ENCODE results near the gene BAD. TPM values are rescaled to one million over a fixed set of nuclear protein-coding genes. Genes with fewer than 3 reads are reported as not detected.
A peak's percentile ranks its signal among the peaks of the same experiment; 100 is the strongest.

BAD gene
- total RNA-seq, 1 experiment from 2014 or later, result 67.4 TPM

DNA sequence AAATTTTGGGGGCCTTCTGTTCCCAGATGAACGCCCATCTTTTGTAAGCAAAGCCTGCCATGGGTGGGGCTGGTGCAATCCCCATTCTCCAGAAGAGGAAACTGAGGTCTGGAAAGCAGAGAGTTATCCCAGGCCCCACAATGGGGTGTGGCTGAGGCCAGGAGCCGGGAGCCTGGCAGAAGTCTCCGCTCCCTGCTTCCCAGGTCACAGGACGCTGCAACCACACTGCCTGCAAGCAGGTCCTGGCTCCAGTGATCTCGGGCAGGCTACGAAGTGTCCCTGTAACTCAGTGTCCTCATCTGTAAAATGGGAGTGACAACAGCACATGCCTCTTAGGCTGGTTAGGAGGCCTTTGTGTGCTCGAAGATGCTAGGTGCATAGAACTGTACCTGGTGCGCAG is 31.4 kb downstream of the BAD start:
- no peak for DNase-seq (ENCODE audit: unreplicated experiment)
- Mint-ChIP-seq H3K4me3 (ENCODE audit: unreplicated experiment) (no peak overlapping the region), H3K36me3 (ENCODE audit: insufficient read depth, unreplicated experiment) (peaks cover 5% of the 10 kb centered on the region), H3K9me3 (ENCODE audit: unreplicated experiment) (no peaks in the 10 kb centered on the region), H3K27ac (ENCODE audit: low read depth, unreplicated experiment) (no peak overlapping the region), H3K4me1 (ENCODE audit: insufficient read depth, unreplicated experiment) (peaks cover 6% of the 10 kb centered on the region), H3K27me3 (ENCODE audit: insufficient read depth, unreplicated experiment) (no peaks in the 10 kb centered on the region)
- intact Hi-C loops (cut with micrococcal nuclease), result loop anchor here (2.0 to 5.0 kb wide), 4 partner anchors 34 to 104 kb away; partner anchors contain the start of genes CATSPERZ, GPR137 and RPS6KA4
- TF ChIP-seq, protein P1, sequence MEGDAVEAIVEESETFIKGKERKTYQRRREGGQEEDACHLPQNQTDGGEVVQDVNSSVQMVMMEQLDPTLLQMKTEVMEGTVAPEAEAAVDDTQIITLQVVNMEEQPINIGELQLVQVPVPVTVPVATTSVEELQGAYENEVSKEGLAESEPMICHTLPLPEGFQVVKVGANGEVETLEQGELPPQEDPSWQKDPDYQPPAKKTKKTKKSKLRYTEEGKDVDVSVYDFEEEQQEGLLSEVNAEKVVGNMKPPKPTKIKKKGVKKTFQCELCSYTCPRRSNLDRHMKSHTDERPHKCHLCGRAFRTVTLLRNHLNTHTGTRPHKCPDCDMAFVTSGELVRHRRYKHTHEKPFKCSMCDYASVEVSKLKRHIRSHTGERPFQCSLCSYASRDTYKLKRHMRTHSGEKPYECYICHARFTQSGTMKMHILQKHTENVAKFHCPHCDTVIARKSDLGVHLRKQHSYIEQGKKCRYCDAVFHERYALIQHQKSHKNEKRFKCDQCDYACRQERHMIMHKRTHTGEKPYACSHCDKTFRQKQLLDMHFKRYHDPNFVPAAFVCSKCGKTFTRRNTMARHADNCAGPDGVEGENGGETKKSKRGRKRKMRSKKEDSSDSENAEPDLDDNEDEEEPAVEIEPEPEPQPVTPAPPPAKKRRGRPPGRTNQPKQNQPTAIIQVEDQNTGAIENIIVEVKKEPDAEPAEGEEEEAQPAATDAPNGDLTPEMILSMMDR (IDR thresholded peaks at IDR 0.05; ENCODE audit: unreplicated experiment), result no peak
- ChIA-PET POLR2A (interaction anchor here (0.8 to 2.5 kb wide), 5 partner anchors 14 to 52 kb away, joined by 5 to 53 read pairs (median 8); partner anchors contain the start of genes BAD, ESRRA and GPR137), CTCF (interaction anchor here (0.6 to 4.5 kb wide), 4 partner anchors 12 to 99 kb away, joined by 3 to 65 read pairs (median 20); partner anchors contain the start of gene CATSPERZ)
- BruUV-seq (replicated peaks), result no TSS peak

DNA sequence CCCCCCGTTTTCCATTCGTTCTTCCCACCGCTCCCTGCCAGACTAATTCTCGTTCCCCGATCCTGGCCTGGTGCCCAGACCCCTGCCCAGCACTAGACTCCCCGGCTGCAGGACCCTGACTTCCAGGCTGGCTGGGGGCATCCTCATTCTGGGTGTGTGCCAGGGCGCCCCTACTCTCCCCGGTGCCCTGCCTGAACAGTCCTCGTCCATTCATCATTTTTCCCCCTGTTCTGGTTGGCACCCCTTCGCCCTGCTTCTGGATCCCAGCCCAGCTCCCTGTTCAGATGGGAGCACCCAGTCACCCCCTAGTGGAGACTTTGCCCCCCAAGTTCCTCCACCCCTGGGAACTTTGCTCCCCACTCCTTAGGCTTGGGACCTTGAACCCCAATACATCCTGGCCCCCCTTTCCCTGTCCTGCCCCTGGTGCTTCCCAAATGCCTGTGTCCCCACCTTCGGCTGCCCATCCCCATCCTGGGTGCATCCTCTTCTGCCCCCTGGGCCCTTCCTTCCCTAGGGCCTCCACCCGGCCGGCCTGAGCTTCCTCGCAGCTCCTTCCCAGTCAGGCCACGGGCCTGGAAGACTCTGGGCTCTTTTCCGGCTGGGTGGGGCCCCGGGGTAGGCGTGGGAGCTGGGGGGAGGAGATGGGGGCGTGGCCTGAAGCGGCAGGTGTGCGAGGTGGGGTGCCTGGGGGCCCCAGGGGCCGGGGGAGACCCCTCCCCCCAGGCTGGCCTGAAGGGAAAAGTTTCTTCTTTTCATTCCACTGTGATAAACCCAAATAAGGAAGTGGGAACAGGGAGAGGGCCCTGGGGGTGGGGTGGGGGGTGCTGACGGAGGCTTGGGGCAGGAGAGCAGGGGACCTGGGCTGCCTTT is 32.2 kb downstream of the BAD start:
- CTCF ChIA-PET, result interaction anchor here (0.6 to 4.5 kb wide), 17 partner anchors 9 to 310 kb away, joined by 3 to 65 read pairs (median 4); partner anchors contain the start of gene CATSPERZ
- BruUV-seq (replicated peaks), result no TSS peak
- no peaks in the 10 kb centered on the region for H3K36me3 Mint-ChIP-seq (ENCODE audit: insufficient read depth, unreplicated experiment)
- no peaks in the 10 kb centered on the region for H3K9me3 Mint-ChIP-seq (ENCODE audit: unreplicated experiment)
- DNase-seq (ENCODE audit: unreplicated experiment), result peak; percentile 69
- TF ChIP-seq, protein P1 (IDR thresholded peaks at IDR 0.05; ENCODE audit: unreplicated experiment), result no peak
- intact Hi-C loops (cut with micrococcal nuclease), result loop anchor here (2.0 to 5.0 kb wide), 4 partner anchors 35 to 105 kb away; partner anchors contain the start of genes CATSPERZ, GPR137 and RPS6KA4
- peaks cover 6% of the 10 kb centered on the region for H3K4me1 Mint-ChIP-seq (ENCODE audit: insufficient read depth, unreplicated experiment)
- peak overlapping the region; percentile 89 for H3K27ac Mint-ChIP-seq (ENCODE audit: low read depth, unreplicated experiment)
- peak overlapping the region; percentile 87 for H3K4me3 Mint-ChIP-seq (ENCODE audit: unreplicated experiment)
- H3K27me3 Mint-ChIP-seq (ENCODE audit: insufficient read depth, unreplicated experiment), result no peaks in the 10 kb centered on the region
- POLR2A ChIA-PET, result interaction anchor here (0.7 to 3.3 kb wide), 17 partner anchors 9 to 1411 kb away, joined by 3 to 53 read pairs (median 5); partner anchors contain the start of genes BAD, ESRRA, FKBP2 and GPR137

DNA sequence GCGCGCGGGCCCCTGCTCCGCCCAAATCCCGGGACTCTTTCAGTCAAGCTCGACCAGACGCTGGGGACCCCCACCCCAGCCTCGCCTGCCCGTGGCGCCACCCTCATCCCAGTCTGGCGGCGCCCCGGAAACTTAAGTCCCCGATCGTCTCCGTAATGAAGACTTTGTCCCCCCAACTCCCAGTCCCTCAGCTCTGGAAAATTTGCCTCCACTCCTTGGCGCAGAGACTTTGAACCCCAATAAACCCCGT is 32.8 kb downstream of the BAD start:
- TF ChIP-seq, protein P1 (IDR thresholded peaks at IDR 0.05; ENCODE audit: unreplicated experiment), result no peak
- peaks cover 6% of the 10 kb centered on the region for H3K4me1 Mint-ChIP-seq (ENCODE audit: insufficient read depth, unreplicated experiment)
- POLR2A ChIA-PET, result interaction anchor here (0.8 to 3.3 kb wide), 14 partner anchors 8 to 70 kb away, joined by 3 to 53 read pairs (median 6); partner anchors contain the start of genes BAD, ESRRA, FKBP2 and GPR137
- DNase-seq (ENCODE audit: unreplicated experiment), result no peak
- peak overlapping the region; percentile 89 for H3K27ac Mint-ChIP-seq (ENCODE audit: low read depth, unreplicated experiment)
- no peaks in the 10 kb centered on the region for H3K27me3 Mint-ChIP-seq (ENCODE audit: insufficient read depth, unreplicated experiment)
- H3K4me3 Mint-ChIP-seq (ENCODE audit: unreplicated experiment), result peak overlapping the region; percentile 87
- no peaks in the 10 kb centered on the region for H3K36me3 Mint-ChIP-seq (ENCODE audit: insufficient read depth, unreplicated experiment)
- H3K9me3 Mint-ChIP-seq (ENCODE audit: unreplicated experiment), result no peaks in the 10 kb centered on the region
- intact Hi-C loops (cut with micrococcal nuclease), result loop anchor here (1.0 to 5.0 kb wide), 5 partner anchors 18 to 106 kb away; partner anchors contain the start of genes CATSPERZ, GPR137 and RPS6KA4
- CTCF ChIA-PET, result interaction anchor here (0.6 to 4.5 kb wide), 13 partner anchors 8 to 860 kb away, joined by 3 to 65 read pairs (median 6); partner anchors contain the start of genes CATSPERZ and TM7SF2
- BruUV-seq (replicated peaks), result no TSS peak
